Adipocyte (in vitro differentiated cells): Measurements from ENCODE around the gene GADD45A.

ENCODE experiments used
- DNase-seq: peaks from one replicate; pipeline ENCODE4 v3.0.0-alpha.2; 2015; ENCODE audit warnings: low read depth
- H3K27me3 ChIP-seq: replicated peaks from 2 replicates; pipeline ENCODE4 v1.7.0; 2013; ENCODE audit warnings: mild to moderate bottlenecking, low read length, moderate library complexity; ENCODE audit not compliant: control insufficient read depth, insufficient read depth
- H3K36me3 ChIP-seq: 2 replicates; pipeline ENCODE4 v1.7.0; 2013; ENCODE audit warnings: low read length, mild to moderate bottlenecking, moderate library complexity; ENCODE audit not compliant: control insufficient read depth, insufficient read depth, severe bottlenecking
- H3K4me1 ChIP-seq: 2 replicates; pipeline ENCODE4 v1.7.0; 2013; ENCODE audit warnings: mild to moderate bottlenecking, low read length, moderate library complexity; ENCODE audit not compliant: control insufficient read depth, insufficient read depth
- H3K4me3 ChIP-seq: 2 replicates; pipeline ENCODE4 v1.7.0; 2013; ENCODE audit warnings: mild to moderate bottlenecking, low read length, moderate library complexity
- H3K9ac ChIP-seq: 2 replicates; pipeline ENCODE4 v1.7.0; 2013; ENCODE audit warnings: mild to moderate bottlenecking, low read length, moderate library complexity
- H3K9me3 ChIP-seq: 2 replicates; pipeline ENCODE4 v1.7.0; 2013; ENCODE audit warnings: mild to moderate bottlenecking, low read length, moderate library complexity; ENCODE audit not compliant: control insufficient read depth

Gene GADD45A

GRCh38 chr1:67711158-67711854 is 26.3 kb downstream of the GADD45A start:
- no peaks in the 10 kb centered on the region for H3K9me3 ChIP-seq
- DNase-seq: no peak
- H3K27me3 ChIP-seq: no peaks in the 10 kb centered on the region
- H3K9ac ChIP-seq: peak overlapping the region; percentile 78
- peak overlapping the region; percentile 28 for H3K4me3 ChIP-seq
- peaks cover under 1% of the 10 kb centered on the region for H3K36me3 ChIP-seq
- H3K4me1 ChIP-seq: peaks cover 51% of the 10 kb centered on the region

GRCh38 chr1:67711855-67712212 is 26.8 kb downstream of the GADD45A start:
- H3K9me3 ChIP-seq: no peaks in the 10 kb centered on the region
- no peak for DNase-seq
- H3K27me3 ChIP-seq: no peaks in the 10 kb centered on the region
- no peak overlapping the region for H3K9ac ChIP-seq
- H3K36me3 ChIP-seq: no peaks in the 10 kb centered on the region
- H3K4me1 ChIP-seq: peaks cover 53% of the 10 kb centered on the region
- no peak overlapping the region for H3K4me3 ChIP-seq

GRCh38 chr1:67713057-67713846 is 28.3 kb downstream of the GADD45A start:
- no peak overlapping the region for H3K4me3 ChIP-seq
- H3K9me3 ChIP-seq: no peaks in the 10 kb centered on the region
- H3K9ac ChIP-seq: peak overlapping the region; percentile 44
- no peaks in the 10 kb centered on the region for H3K36me3 ChIP-seq
- DNase-seq: peak; percentile 71
- no peaks in the 10 kb centered on the region for H3K27me3 ChIP-seq
- peaks cover 51% of the 10 kb centered on the region for H3K4me1 ChIP-seq

- Histone ChIP-seq H3K27me3 (no peaks in the 10 kb centered on the region), H3K9me3 (no peaks in the 10 kb centered on the region), H3K4me3 (no peak overlapping the region), H3K9ac (no peak overlapping the region), H3K36me3 (no peaks in the 10 kb centered on the region), H3K4me1 (peaks cover 39% of the 10 kb centered on the region)
- no peak for DNase-seq
These were observed 30.8 kb downstream of the GADD45A start for GRCh38 chr1:67715819-67716218.

GRCh38 chr1:67716800-67717199 is 31.8 kb downstream of the GADD45A start:
- H3K9ac ChIP-seq: no peak overlapping the region
- H3K9me3 ChIP-seq: no peaks in the 10 kb centered on the region
- H3K27me3 ChIP-seq: no peaks in the 10 kb centered on the region
- no peaks in the 10 kb centered on the region for H3K36me3 ChIP-seq
- H3K4me1 ChIP-seq: peaks cover 39% of the 10 kb centered on the region
- H3K4me3 ChIP-seq: no peak overlapping the region
- DNase-seq: peak; percentile 66

- no peaks in the 10 kb centered on the region for H3K36me3 ChIP-seq
- DNase-seq: no peak
- H3K9ac ChIP-seq: no peak overlapping the region
- H3K27me3 ChIP-seq: no peaks in the 10 kb centered on the region
- H3K4me1 ChIP-seq: peaks cover 49% of the 10 kb centered on the region
- no peaks in the 10 kb centered on the region for H3K9me3 ChIP-seq
- H3K4me3 ChIP-seq: no peak overlapping the region
These were observed 32.9 kb downstream of the GADD45A start for GRCh38 chr1:67717876-67718275.

GRCh38 chr1:67719329-67720196 is 34.6 kb downstream of the GADD45A start:
- Histone ChIP-seq H3K4me3 (no peak overlapping the region), H3K36me3 (no peaks in the 10 kb centered on the region)
- no peak for DNase-seq

GRCh38 chr1:67721112-67721511 is 36.1 kb downstream of the GADD45A start:
- Histone ChIP-seq H3K9ac (no peak overlapping the region), H3K36me3 (no peaks in the 10 kb centered on the region), H3K27me3 (no peaks in the 10 kb centered on the region), H3K4me3 (no peak overlapping the region), H3K4me1 (peaks cover 66% of the 10 kb centered on the region), H3K9me3 (no peaks in the 10 kb centered on the region)
- no peak for DNase-seq

More at GRCh38 chr1:67719329-67720196, 34.6 kb downstream of the GADD45A start:
- Histone ChIP-seq H3K9me3 (no peaks in the 10 kb centered on the region), H3K4me1 (peaks cover 56% of the 10 kb centered on the region), H3K27me3 (no peaks in the 10 kb centered on the region), H3K9ac (no peak overlapping the region)

GRCh38 chr1:67721650-67722291 is 36.8 kb downstream of the GADD45A start:
- no peaks in the 10 kb centered on the region for H3K9me3 ChIP-seq
- H3K27me3 ChIP-seq: no peaks in the 10 kb centered on the region
- H3K4me1 ChIP-seq: peaks cover 66% of the 10 kb centered on the region
- no peak for DNase-seq
- H3K4me3 ChIP-seq: no peak overlapping the region
- no peak overlapping the region for H3K9ac ChIP-seq
- H3K36me3 ChIP-seq: peaks cover 2% of the 10 kb centered on the region

- Histone ChIP-seq H3K9ac (no peak overlapping the region), H3K27me3 (no peaks in the 10 kb centered on the region), H3K4me3 (no peak overlapping the region), H3K9me3 (no peaks in the 10 kb centered on the region), H3K36me3 (peaks cover 9% of the 10 kb centered on the region), H3K4me1 (peaks cover 61% of the 10 kb centered on the region)
- peak; percentile 60 for DNase-seq
These were observed 37.4 kb downstream of the GADD45A start for GRCh38 chr1:67722292-67722944.
